ENCODE measurements around the gene ECD.

DNA sequence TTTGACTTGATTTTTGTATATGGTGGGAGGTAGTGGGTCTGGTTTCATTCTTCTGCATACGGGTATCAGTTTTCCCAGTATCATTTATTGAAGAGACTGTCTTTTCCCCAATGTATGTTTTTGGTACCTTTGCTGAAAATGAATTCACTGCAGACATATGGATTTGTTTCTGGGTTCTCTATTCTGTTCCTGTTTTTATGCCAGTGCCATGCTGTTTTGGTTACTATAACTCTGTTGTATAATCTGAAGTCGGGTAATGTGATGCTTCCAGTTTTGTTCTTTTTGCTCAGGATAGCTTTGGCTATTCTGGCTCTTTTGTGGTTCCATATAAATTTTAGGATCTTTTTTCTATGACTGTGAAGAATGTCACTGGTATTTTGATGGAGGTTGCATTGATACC, 836 bp downstream of the ECD start:
- TF ChIP-seq, protein P1, sequence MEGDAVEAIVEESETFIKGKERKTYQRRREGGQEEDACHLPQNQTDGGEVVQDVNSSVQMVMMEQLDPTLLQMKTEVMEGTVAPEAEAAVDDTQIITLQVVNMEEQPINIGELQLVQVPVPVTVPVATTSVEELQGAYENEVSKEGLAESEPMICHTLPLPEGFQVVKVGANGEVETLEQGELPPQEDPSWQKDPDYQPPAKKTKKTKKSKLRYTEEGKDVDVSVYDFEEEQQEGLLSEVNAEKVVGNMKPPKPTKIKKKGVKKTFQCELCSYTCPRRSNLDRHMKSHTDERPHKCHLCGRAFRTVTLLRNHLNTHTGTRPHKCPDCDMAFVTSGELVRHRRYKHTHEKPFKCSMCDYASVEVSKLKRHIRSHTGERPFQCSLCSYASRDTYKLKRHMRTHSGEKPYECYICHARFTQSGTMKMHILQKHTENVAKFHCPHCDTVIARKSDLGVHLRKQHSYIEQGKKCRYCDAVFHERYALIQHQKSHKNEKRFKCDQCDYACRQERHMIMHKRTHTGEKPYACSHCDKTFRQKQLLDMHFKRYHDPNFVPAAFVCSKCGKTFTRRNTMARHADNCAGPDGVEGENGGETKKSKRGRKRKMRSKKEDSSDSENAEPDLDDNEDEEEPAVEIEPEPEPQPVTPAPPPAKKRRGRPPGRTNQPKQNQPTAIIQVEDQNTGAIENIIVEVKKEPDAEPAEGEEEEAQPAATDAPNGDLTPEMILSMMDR (IDR thresholded peaks at IDR 0.05) = no peak
- TF ChIP-seq POLR2A (IDR thresholded peaks at IDR 0.05) = no peak
